NCI-H2081 treated with DMSO at 0.1 percent for 48 hours (cell line): ENCODE measurements around the gene EXO5.
"Not testable (repeated sequence)": the region's sequence is repeated elsewhere in the genome, so short reads cannot be mapped to it uniquely, and the experiment has no call there.

Source experiments
- DNase-seq: peaks from one replicate; lab custom pipeline; 2025; lab: John Stamatoyannopoulos, UW

Gene EXO5

DNA sequence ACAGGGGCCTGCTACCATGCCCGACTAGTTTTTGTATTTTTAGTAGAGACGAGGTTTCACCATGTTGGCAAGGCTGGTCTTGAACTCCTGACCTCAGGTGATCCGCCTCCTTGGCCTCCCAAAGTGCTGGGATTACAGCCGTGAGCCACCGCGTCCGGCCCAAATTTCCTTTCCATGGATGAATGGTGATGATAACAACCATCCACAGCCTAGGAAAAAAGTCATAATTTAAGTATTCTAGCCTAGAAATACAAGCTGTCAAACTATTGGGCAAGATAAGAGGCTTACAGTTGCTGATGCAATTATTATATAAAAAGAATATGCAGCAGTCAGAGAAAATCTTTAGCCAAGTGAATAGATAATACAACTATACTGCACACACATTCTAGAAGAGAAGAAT, 46.2 kb downstream of the EXO5 start:
- DNase-seq = not testable (repeated sequence)

DNA sequence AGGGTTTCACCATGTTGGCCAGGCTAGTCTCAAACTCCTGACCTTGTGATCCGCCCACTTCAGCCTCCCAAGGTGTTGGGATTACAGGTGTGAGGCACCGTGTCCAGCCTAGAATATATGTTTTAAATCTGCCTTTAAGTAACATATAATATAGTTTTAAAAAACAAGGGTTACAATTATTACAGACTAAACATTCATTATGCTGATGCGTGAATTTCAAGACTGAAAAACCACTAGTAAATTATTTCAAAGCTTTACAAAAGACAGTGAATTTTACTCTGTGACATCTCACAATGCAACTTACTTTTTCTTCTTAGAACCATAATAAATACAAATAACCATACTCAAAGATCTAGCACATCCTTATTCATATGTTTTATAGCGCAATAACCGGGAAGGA, 47.6 kb downstream of the EXO5 start:
- DNase-seq = no peak

DNA sequence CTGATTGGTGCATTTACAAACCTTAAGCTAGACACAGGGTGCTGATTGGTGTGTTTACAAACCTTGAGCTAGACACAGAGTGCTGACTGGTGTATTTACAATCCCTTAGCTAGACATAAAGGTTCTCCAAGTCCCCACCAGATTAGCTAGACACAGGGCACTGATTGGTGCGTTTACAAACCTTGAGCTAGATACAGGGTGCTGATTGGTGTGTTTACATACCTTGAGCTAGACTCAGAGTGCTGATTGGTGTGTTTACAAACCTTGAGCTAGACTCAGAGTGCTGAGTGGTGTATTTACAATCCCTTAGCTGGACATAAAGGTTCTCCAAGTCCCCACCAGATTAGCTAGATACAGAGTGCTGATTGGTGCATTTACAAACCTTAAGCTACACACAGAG, 49.7 kb downstream of the EXO5 start:
- DNase-seq = not testable (repeated sequence)

DNA sequence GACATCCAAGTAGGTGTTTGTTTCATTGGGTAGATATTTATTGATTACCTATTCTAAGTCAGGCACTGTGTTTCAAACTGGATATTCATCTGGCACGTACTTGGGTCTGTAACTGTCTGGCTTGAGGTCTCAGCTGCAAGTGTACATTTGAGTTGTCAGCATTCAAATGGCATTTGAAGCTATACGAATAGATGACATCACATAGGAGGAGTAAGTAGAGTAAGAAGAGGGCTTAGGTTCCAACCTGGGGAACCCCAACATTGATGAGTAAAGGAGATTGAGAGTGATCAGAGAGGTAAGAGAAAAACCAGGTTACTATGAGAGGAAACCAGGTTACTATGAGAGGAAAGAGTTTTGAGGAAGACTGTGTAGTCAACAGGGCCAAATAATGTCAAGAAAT, 53.6 kb downstream of the EXO5 start:
- no peak for DNase-seq

DNA sequence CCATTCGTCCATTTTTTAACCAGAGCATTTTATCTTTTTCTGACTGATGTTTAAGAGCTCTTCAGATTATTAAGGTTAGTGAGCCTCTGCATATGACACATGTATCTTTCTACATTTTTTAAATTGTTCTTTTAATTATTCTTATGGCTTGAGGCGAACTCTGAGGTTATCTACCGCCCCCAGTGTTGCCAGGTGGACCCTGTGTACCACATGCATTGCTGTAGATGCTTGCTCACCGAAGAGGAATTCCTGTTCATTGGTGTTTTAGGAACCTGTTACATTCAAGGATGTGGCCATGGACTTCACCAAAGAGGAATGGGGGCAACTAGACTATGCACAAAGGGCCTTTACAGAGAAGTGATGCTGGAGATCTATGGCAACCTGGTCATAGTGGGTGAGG, 54.7 kb downstream of the EXO5 start:
- no peak for DNase-seq

DNA sequence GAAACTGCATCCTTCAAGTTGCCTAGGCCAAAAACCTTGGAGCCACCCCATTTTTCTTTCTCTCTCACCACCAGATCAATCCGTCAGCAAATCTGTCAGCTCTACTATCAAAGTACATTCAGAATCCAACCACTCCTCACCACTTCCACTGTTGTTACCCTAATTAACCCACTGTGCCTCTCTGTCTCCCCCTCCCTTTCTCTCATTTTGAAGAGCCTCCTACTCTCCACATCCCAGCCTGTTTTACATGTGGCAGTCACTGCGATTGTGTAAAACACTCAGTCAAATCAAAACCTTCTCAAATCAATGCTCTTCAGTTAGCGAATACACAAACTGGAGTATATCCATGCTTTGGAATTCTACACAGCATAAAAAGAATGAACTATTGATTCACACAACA, 55.9 kb downstream of the EXO5 start:
- DNase-seq = no peak

DNA sequence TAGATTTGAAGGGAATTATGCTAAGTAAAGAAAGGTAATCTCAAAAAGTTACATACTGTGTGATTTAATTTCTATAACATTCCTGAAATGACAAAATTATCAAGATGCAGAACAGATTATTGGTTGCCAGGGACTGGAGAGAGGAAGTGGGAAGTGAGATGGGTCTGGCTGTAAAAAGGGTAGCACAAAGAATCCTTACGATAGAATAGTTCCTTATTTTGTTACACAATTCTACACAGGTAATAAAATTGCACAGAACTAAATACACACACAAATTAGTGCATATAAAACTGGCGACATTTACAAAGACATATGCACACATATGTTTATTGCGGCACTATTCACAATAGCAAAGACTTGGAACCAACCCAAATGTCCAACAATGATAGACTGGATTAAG, 56.3 kb downstream of the EXO5 start:
- no peak for DNase-seq
